H7 (cell line): ENCODE results near the gene GPR4. TPM values are rescaled to one million over a fixed set of nuclear protein-coding genes. Genes with fewer than 3 reads are reported as not detected.

ENCODE experiments used
- DNase-seq: peaks from one replicate; pipeline ENCODE4 v3.0.0; 2012
- H3K27me3 ChIP-seq: 2 replicates; pipeline ENCODE4 v1.6.0; 2011; ENCODE audit warnings: mild to moderate bottlenecking, low read length; ENCODE audit not compliant: control insufficient read depth, insufficient read depth
- H3K36me3 ChIP-seq: replicated peaks from 2 replicates; pipeline ENCODE4 v1.5.1; 2011; ENCODE audit warnings: low read length; ENCODE audit not compliant: control insufficient read depth, insufficient read depth
- H3K4me3 ChIP-seq: 2 replicates; pipeline ENCODE4 v1.5.1; 2011; ENCODE audit warnings: low read depth, mild to moderate bottlenecking, control low read depth, low read length, moderate library complexity; ENCODE audit not compliant: insufficient read depth
- total RNA-seq: library from RNA; depleted of rRNA; stranded (reverse); fragments of >200 nt; shearing (Covaris generic); gene quantifications from 2 replicates; pipeline ENCODE4 v1.2.3, GENCODE V29; 2014

GPR4 gene
- total RNA-seq, 1 experiment from 2014 or later = 0.07 TPM

GRCh38 chr19:45607071-45608029 lies 5.3 kb upstream of the GPR4 start:
- Histone ChIP-seq H3K27me3 (peaks cover 9% of the 10 kb centered on the region), H3K4me3 (peak overlapping the region; percentile 46), H3K36me3 (no peaks in the 10 kb centered on the region; the same call in 1 of the 2 replicates)
- DNase-seq = peak; percentile 89

GRCh38 chr19:45601115-45601514 lies 897 bp downstream of the GPR4 start:
- H3K4me3 ChIP-seq = no peak overlapping the region; the same call in 1 of the 2 replicates

GRCh38 chr19:45600340-45600885 lies 1.6 kb downstream of the GPR4 start:
- no peak overlapping the region for H3K4me3 ChIP-seq
- peak; percentile 59 for DNase-seq
- no peaks in the 10 kb centered on the region for H3K36me3 ChIP-seq
- peaks cover 59% of the 10 kb centered on the region for H3K27me3 ChIP-seq

More at GRCh38 chr19:45601115-45601514, 897 bp downstream of the GPR4 start:
- Histone ChIP-seq H3K36me3 (no peaks in the 10 kb centered on the region), H3K27me3 (peaks cover 59% of the 10 kb centered on the region)
- peak; percentile 59 for DNase-seq

GRCh38 chr19:45599286-45599685 lies 2.7 kb downstream of the GPR4 start:
- peaks cover 61% of the 10 kb centered on the region for H3K27me3 ChIP-seq
- H3K36me3 ChIP-seq = no peaks in the 10 kb centered on the region
- no peak overlapping the region for H3K4me3 ChIP-seq
- peak; percentile 77 for DNase-seq

- DNase-seq = peak; percentile 58
- H3K36me3 ChIP-seq = no peaks in the 10 kb centered on the region
- peaks cover 61% of the 10 kb centered on the region for H3K27me3 ChIP-seq
- peak overlapping the region; percentile 40 for H3K4me3 ChIP-seq
Observed at GRCh38 chr19:45598267-45599001, 3.6 kb downstream of the GPR4 start.

GRCh38 chr19:45597425-45598111 lies 4.4 kb downstream of the GPR4 start:
- DNase-seq = peak; percentile 69
- peaks cover 55% of the 10 kb centered on the region for H3K27me3 ChIP-seq
- H3K36me3 ChIP-seq = no peaks in the 10 kb centered on the region
- peak overlapping the region; percentile 40 for H3K4me3 ChIP-seq

GRCh38 chr19:45595814-45596213 lies 6.2 kb downstream of the GPR4 start:
- DNase-seq = no peak
- no peak overlapping the region for H3K4me3 ChIP-seq
- H3K27me3 ChIP-seq = peaks cover 49% of the 10 kb centered on the region
- no peaks in the 10 kb centered on the region for H3K36me3 ChIP-seq

- H3K36me3 ChIP-seq = no peaks in the 10 kb centered on the region
- peaks cover 32% of the 10 kb centered on the region for H3K27me3 ChIP-seq
- no peak overlapping the region for H3K4me3 ChIP-seq
- no peak for DNase-seq
Observed at GRCh38 chr19:45593520-45593919, 8.5 kb downstream of the GPR4 start.

GRCh38 chr19:45592366-45592765 lies 9.6 kb downstream of the GPR4 start:
- H3K27me3 ChIP-seq = peaks cover 21% of the 10 kb centered on the region
- no peak for DNase-seq

GRCh38 chr19:45591638-45592005 lies 10.4 kb downstream of the GPR4 start:
- Histone ChIP-seq H3K36me3 (no peaks in the 10 kb centered on the region), H3K27me3 (peaks cover 19% of the 10 kb centered on the region), H3K4me3 (no peak overlapping the region)
- no peak for DNase-seq

More at GRCh38 chr19:45592366-45592765, 9.6 kb downstream of the GPR4 start:
- H3K4me3 ChIP-seq = no peak overlapping the region
- no peaks in the 10 kb centered on the region for H3K36me3 ChIP-seq

- DNase-seq = peak; percentile 93
- Histone ChIP-seq H3K27me3 (peaks cover 19% of the 10 kb centered on the region), H3K36me3 (no peaks in the 10 kb centered on the region), H3K4me3 (no peak overlapping the region)
Observed at GRCh38 chr19:45591004-45591637, 10.9 kb downstream of the GPR4 start.

GRCh38 chr19:45590300-45591003 lies 11.6 kb downstream of the GPR4 start:
- Histone ChIP-seq H3K27me3 (peaks cover 19% of the 10 kb centered on the region), H3K36me3 (no peaks in the 10 kb centered on the region), H3K4me3 (no peak overlapping the region)
- DNase-seq = no peak

- DNase-seq = no peak
- peaks cover 17% of the 10 kb centered on the region for H3K27me3 ChIP-seq
Observed at GRCh38 chr19:45589768-45590167, 12.2 kb downstream of the GPR4 start.

More at GRCh38 chr19:45589768-45590167, 12.2 kb downstream of the GPR4 start:
- H3K36me3 ChIP-seq = no peaks in the 10 kb centered on the region
- H3K4me3 ChIP-seq = no peak overlapping the region
